GM20000 (cell line): ENCODE data around the gene ARHGEF16.

Source experiments
- DNase-seq: peaks from one replicate; pipeline ENCODE4 v3.0.0; 2012; ENCODE audit warnings: low spot score
- CTCF ChIP-seq: IDR thresholded peaks from 2 replicates; pipeline ENCODE4 v1.5.1; 2012; ENCODE audit warnings: mild to moderate bottlenecking, control low read depth; ENCODE audit errors: extremely low read depth, missing control alignments

ARHGEF16 gene

GRCh38 chr1:3417082-3417739 lies 37.3 kb upstream of the ARHGEF16 start:
- no peak for DNase-seq

GRCh38 chr1:3417934-3418333 lies 36.5 kb upstream of the ARHGEF16 start:
- no peak for TF ChIP-seq CTCF
- no peak for DNase-seq

More at GRCh38 chr1:3417082-3417739, 37.3 kb upstream of the ARHGEF16 start:
- TF ChIP-seq CTCF = peak; percentile 19

- no peak for DNase-seq
- no peak for TF ChIP-seq CTCF
These were observed 35.9 kb upstream of the ARHGEF16 start for GRCh38 chr1:3418600-3418999.

- no peak for TF ChIP-seq CTCF
- DNase-seq = no peak
These were observed 34.9 kb upstream of the ARHGEF16 start for GRCh38 chr1:3419415-3420204.

GRCh38 chr1:3420218-3420951 lies 34.1 kb upstream of the ARHGEF16 start:
- DNase-seq = no peak
- TF ChIP-seq CTCF = no peak

- TF ChIP-seq CTCF = no peak
- DNase-seq = no peak
These were observed 31.8 kb upstream of the ARHGEF16 start for GRCh38 chr1:3422638-3423037.
